Activated B cell treated with CpG ODN at 0.5 μM for 24 hours (primary cell): Measurements from ENCODE around the gene PPP1CA. TPM values are rescaled to one million over a fixed set of nuclear protein-coding genes. Genes with fewer than 3 reads are reported as not detected.
A peak's percentile ranks its signal among the peaks of the same experiment; 100 is the strongest.

Experiments
- ATAC-seq: fragments of 200-7000 bp; cut with Tn5 transposase; one replicate; pipeline ENCODE4 v1.10.0; 2021; ENCODE audit warnings: low read depth, mild to moderate bottlenecking, moderate library complexity
- CTCF ChIA-PET: fragments of 350-600 bp; sonication (Branson Sonifier 250); formaldehyde crosslinking; loops from one replicate; lab custom pipeline; 2021; ENCODE audit warnings: antibody characterized with exemption; lab: Charles Lee
- POLR2A ChIA-PET: fragments of 350-600 bp; sonication (Branson Sonifier 250); formaldehyde crosslinking; loops from one replicate; lab custom pipeline; 2021; ENCODE audit warnings: antibody characterized with exemption; lab: Charles Lee
- DNase-seq: peaks from one replicate; pipeline ENCODE4 v3.0.0; 2022
- H3K27ac Mint-ChIP-seq: one replicate; pipeline ENCODE4 v1.8.0; 2020; ENCODE audit warnings: mixed read lengths
- H3K27me3 Mint-ChIP-seq: one replicate; pipeline ENCODE4 v1.8.0; 2021; ENCODE audit warnings: mixed read lengths
- H3K36me3 Mint-ChIP-seq: one replicate; pipeline ENCODE4 v1.8.0; 2021; ENCODE audit warnings: low read depth, mixed read lengths
- H3K4me1 Mint-ChIP-seq: one replicate; pipeline ENCODE4 v1.8.0; 2021; ENCODE audit warnings: mixed read lengths
- H3K4me3 Mint-ChIP-seq: one replicate; pipeline ENCODE4 v1.8.0; 2020; ENCODE audit warnings: mild to moderate bottlenecking, mixed read lengths
- H3K9me3 Mint-ChIP-seq: one replicate; pipeline ENCODE4 v1.8.0; 2020; ENCODE audit warnings: mixed read lengths
- intact Hi-C: fragments of 100-400 bp; cut with micrococcal nuclease; formaldehyde crosslinking; loops from one replicate; pipeline ENCODE4 v1.15.1; 2024
- total RNA-seq: library from RNA; stranded (reverse); gene quantifications from 2 replicates; pipeline ENCODE4 v1.2.3, GENCODE V29; 2022
- TF ChIP-seq, protein P1 (sequence below): fragments of 200-600 bp; IDR thresholded peaks from one replicate; pipeline ENCODE4 v1.8.0; 2022; ENCODE audit warnings: antibody characterized with exemption, mild to moderate bottlenecking

PPP1CA gene
- total RNA-seq, 1 donor from 2014 or later, result 349 TPM

DNA sequence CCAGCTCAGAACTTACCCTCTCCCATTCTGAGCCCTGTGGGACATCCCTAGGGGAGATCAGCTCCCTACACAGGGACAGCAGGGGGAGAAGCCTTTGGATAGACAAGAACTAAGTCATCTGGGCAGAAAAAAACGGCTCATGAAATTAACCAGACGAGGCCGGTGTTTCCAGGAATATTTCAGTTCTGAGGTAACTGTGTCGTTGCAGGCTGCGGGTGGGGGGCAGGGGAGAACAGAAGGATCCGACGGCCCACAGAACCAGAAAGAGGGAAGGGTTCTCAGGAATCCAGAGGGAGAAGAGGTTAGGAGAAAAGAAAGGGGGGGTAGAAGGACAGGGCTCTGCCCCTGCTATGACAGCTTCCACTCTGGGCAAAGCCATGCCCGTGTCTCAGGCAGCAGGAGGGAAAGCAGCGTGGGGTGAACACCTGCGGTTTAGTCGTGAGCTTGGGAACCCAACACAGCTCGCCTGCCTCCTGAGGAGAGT is 31.8 kb downstream of the PPP1CA start:
- peak overlapping the region; percentile 77 for H3K4me3 Mint-ChIP-seq
- no peak for DNase-seq
- POLR2A ChIA-PET, result interaction anchor here (0.7 to 26.4 kb wide), 15 partner anchors 7 to 747 kb away, joined by 3 to 1307 read pairs (median 5); partner anchors contain the start of genes ANKRD13D, CLCF1, PITPNM1 and POLD4
- H3K4me1 Mint-ChIP-seq, result peaks cover 81% of the 10 kb centered on the region
- H3K27me3 Mint-ChIP-seq, result no peaks in the 10 kb centered on the region
- TF ChIP-seq, protein P1, sequence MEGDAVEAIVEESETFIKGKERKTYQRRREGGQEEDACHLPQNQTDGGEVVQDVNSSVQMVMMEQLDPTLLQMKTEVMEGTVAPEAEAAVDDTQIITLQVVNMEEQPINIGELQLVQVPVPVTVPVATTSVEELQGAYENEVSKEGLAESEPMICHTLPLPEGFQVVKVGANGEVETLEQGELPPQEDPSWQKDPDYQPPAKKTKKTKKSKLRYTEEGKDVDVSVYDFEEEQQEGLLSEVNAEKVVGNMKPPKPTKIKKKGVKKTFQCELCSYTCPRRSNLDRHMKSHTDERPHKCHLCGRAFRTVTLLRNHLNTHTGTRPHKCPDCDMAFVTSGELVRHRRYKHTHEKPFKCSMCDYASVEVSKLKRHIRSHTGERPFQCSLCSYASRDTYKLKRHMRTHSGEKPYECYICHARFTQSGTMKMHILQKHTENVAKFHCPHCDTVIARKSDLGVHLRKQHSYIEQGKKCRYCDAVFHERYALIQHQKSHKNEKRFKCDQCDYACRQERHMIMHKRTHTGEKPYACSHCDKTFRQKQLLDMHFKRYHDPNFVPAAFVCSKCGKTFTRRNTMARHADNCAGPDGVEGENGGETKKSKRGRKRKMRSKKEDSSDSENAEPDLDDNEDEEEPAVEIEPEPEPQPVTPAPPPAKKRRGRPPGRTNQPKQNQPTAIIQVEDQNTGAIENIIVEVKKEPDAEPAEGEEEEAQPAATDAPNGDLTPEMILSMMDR, result no peak
- no peaks in the 10 kb centered on the region for H3K9me3 Mint-ChIP-seq
- peak overlapping the region; percentile 66 for H3K27ac Mint-ChIP-seq
- CTCF ChIA-PET, result interaction anchor here (0.8 to 22.6 kb wide), 6 partner anchors 8 to 1057 kb away, joined by 3 to 735 read pairs (median 26); partner anchors contain the start of gene POLD4
- intact Hi-C loops, result no loop called here
- no peak for ATAC-seq
- H3K36me3 Mint-ChIP-seq, result peaks cover 45% of the 10 kb centered on the region

- H3K27me3 Mint-ChIP-seq, result no peaks in the 10 kb centered on the region
- TF ChIP-seq, protein P1, result no peak
- CTCF ChIA-PET, result interaction anchor here (0.5 to 22.6 kb wide), 6 partner anchors 8 to 1058 kb away, joined by 3 to 735 read pairs (median 26); partner anchors contain the start of gene POLD4
Observed at GRCh38 chr11:67369275-67369674, 32.4 kb downstream of the PPP1CA start.

DNA sequence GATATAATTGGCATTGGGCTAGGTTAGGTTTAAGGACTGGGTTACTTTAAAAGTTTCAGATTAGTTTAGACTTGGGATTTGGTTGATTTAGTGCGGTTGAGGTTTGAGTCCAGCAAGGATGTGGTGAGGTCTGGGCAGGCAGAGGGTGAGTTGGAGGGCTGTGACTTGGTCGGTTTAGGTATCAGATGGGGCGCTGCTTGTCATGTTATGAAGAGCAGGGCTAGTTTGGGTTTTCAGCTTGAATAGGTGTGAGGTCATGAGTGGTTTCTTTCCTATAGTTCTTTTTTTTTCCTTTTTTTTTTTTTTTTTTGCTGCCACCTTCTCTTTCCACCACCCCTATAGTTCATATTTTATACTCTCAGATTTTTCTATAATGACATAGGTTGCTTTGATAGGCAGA is 33.0 kb downstream of the PPP1CA start:
- peak overlapping the region; percentile 82 for H3K27ac Mint-ChIP-seq
- ATAC-seq, result peak; percentile 7
- H3K9me3 Mint-ChIP-seq, result no peaks in the 10 kb centered on the region
- H3K36me3 Mint-ChIP-seq, result peaks cover 56% of the 10 kb centered on the region
- H3K27me3 Mint-ChIP-seq, result no peaks in the 10 kb centered on the region
- TF ChIP-seq, protein P1, result no peak
- ChIA-PET POLR2A (interaction anchor here (0.6 to 26.4 kb wide), 10 partner anchors 7 to 238 kb away, joined by 3 to 1307 read pairs (median 6); partner anchors contain the start of genes CLCF1, POLD4, PTPRCAP and TBC1D10C), CTCF (interaction anchor here (0.5 to 22.6 kb wide), 4 partner anchors 8 to 43 kb away, joined by 3 to 735 read pairs (median 38); partner anchors contain the start of gene POLD4)
- H3K4me1 Mint-ChIP-seq, result peaks cover 82% of the 10 kb centered on the region
- intact Hi-C loops, result no loop called here
- DNase-seq, result no peak
- H3K4me3 Mint-ChIP-seq, result peak overlapping the region; percentile 77

More at GRCh38 chr11:67369275-67369674, 32.4 kb downstream of the PPP1CA start:
- Mint-ChIP-seq H3K9me3 (no peaks in the 10 kb centered on the region), H3K27ac (peak overlapping the region; percentile 82), H3K4me3 (peak overlapping the region; percentile 77), H3K4me1 (peaks cover 81% of the 10 kb centered on the region), H3K36me3 (peaks cover 51% of the 10 kb centered on the region)
- DNase-seq (no peak), ATAC-seq (no peak)
- POLR2A ChIA-PET, result interaction anchor here (0.6 to 26.4 kb wide), 14 partner anchors 7 to 746 kb away, joined by 3 to 1307 read pairs (median 4); partner anchors contain the start of genes ANKRD13D, CLCF1, PITPNM1 and POLD4
- intact Hi-C loops, result no loop called here

DNA sequence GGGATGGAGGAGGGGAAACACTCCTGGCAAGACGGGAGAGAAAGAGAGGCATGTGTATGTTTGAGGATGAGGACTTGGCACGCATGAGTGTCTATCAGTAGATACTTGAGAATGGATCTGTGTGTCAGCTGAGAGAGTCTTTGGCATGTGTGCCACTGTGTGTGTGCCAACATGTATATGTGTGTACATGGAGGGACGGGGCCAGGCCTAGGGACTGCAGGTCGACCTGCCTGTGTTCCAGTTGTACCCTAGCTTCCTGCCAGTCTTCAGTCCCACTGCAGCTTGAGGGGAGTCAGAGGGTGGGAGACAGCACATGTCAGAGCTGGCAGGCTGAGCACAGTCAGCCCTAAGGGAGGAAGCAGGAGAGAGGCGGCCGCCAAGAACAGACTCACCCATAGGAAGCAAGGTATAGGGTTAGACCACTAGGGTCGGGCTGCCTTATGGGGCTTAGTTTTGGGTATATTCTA is 33.9 kb downstream of the PPP1CA start:
- ATAC-seq (no peak), DNase-seq (no peak)
- H3K4me3 Mint-ChIP-seq, result peak overlapping the region; percentile 77
- no peaks in the 10 kb centered on the region for H3K27me3 Mint-ChIP-seq
- POLR2A ChIA-PET, result interaction anchor here (0.7 to 26.4 kb wide), 4 partner anchors 6 to 46 kb away, joined by 3 to 1307 read pairs (median 655); partner anchors contain the start of genes CLCF1 and POLD4
- peaks cover 61% of the 10 kb centered on the region for H3K36me3 Mint-ChIP-seq
- H3K4me1 Mint-ChIP-seq, result peaks cover 84% of the 10 kb centered on the region
- CTCF ChIA-PET, result interaction anchor here (1.4 to 22.6 kb wide), 2 partner anchors 9 to 14 kb away, joined by 4 to 735 read pairs; partner anchors contain the start of gene POLD4
- intact Hi-C loops, result no loop called here
- no peaks in the 10 kb centered on the region for H3K9me3 Mint-ChIP-seq
- H3K27ac Mint-ChIP-seq, result peak overlapping the region; percentile 82
- TF ChIP-seq, protein P1, result no peak
